ENCODE data around the gene UBE2J1. TPM values are rescaled to one million over a fixed set of nuclear protein-coding genes. Genes with fewer than 3 reads are reported as not detected.

The UBE2J1 gene
- total and polyA plus RNA-seq, 9 of the 15 experiments (the other 6 are each of a cell fraction or from before 2014, with no cell fraction given), result 11.6 to 32.6 (median 22.0) TPM

- TF ChIP-seq ZNF740 (CRISPR knock-in tag; IDR thresholded peaks at IDR 0.05) (no peak), ZNF740 (tag; IDR thresholded peaks at IDR 0.05) (no peak), ZNF830 (CRISPR knock-in tag; IDR thresholded peaks at IDR 0.05) (no peak), CGGBP1 (CRISPR knock-in tag; IDR thresholded peaks at IDR 0.05) (no peak), FOXA1 (IDR thresholded peaks at IDR 0.05; ENCODE audit: borderline replicate concordance) (no peak), JUNB (CRISPR knock-in tag; conservative IDR thresholded peaks at IDR 0.05) (no peak), ZSCAN32 (CRISPR knock-in tag; IDR thresholded peaks at IDR 0.05) (no peak), KAT8 (IDR thresholded peaks at IDR 0.05; ENCODE audit: low read depth) (no peak), HLTF (IDR thresholded peaks at IDR 0.05) (no peak), RFX7 (CRISPR knock-in tag; IDR thresholded peaks at IDR 0.05) (no peak), FOSL1 (tag; conservative IDR thresholded peaks at IDR 0.05) (no peak), RBM22 (IDR thresholded peaks at IDR 0.05; ENCODE audit: low read depth, low read length, poor library complexity, severe bottlenecking) (no peak), GTF2A2 (tag; IDR thresholded peaks at IDR 0.05) (no peak), ZNF431 (CRISPR knock-in tag; IDR thresholded peaks at IDR 0.05) (no peak), SRSF3 (IDR thresholded peaks at IDR 0.05; ENCODE audit: insufficient read depth, low read length) (no peak), NRF1 (conservative IDR thresholded peaks at IDR 0.05 in 1 of 2, IDR thresholded peaks at IDR 0.05 in 1 of 2) (no peak), SRSF7 (optimal IDR thresholded peaks at IDR 0.05; ENCODE audit: low read depth, low read length) (no peak), FOS (IDR thresholded peaks at IDR 0.05; ENCODE audit: extremely low read depth, insufficient read length) (no peak), KDM4B (IDR thresholded peaks at IDR 0.05; ENCODE audit: borderline replicate concordance in 2 of 2, low read depth in 1 of 2) (no peak), CSDE1 (IDR thresholded peaks at IDR 0.05) (no peak), MECOM (CRISPR knock-in tag; IDR thresholded peaks at IDR 0.05) (no peak), RNF219 (CRISPR knock-in tag; IDR thresholded peaks at IDR 0.05) (no peak)
- TF ChIP-seq, protein P1, sequence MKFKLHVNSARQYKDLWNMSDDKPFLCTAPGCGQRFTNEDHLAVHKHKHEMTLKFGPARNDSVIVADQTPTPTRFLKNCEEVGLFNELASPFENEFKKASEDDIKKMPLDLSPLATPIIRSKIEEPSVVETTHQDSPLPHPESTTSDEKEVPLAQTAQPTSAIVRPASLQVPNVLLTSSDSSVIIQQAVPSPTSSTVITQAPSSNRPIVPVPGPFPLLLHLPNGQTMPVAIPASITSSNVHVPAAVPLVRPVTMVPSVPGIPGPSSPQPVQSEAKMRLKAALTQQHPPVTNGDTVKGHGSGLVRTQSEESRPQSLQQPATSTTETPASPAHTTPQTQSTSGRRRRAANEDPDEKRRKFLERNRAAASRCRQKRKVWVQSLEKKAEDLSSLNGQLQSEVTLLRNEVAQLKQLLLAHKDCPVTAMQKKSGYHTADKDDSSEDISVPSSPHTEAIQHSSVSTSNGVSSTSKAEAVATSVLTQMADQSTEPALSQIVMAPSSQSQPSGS (CRISPR knock-in tag; IDR thresholded peaks at IDR 0.05), result no peak
These were observed 31.2 kb downstream of the UBE2J1 start (continued) for GRCh38 chr6:89321131-89321970.
